Measurements from ENCODE around the gene MIOS. TPM values are rescaled to one million over a fixed set of nuclear protein-coding genes. Genes with fewer than 3 reads are reported as not detected.

The MIOS gene
- total RNA-seq, 2 experiments from 2014 or later, result 41.7 to 45.7 TPM

GRCh38 chr7:7620236-7620635, 53.6 kb downstream of the MIOS start:
- H3K36me3 Mint-ChIP-seq (ENCODE audit: low read depth), result no peaks in the 10 kb centered on the region
- CTCF ChIA-PET, result no interaction called here
- no peak for DNase-seq
- peaks cover 3% of the 10 kb centered on the region for H3K4me1 Mint-ChIP-seq
- no peak for ATAC-seq
- no peaks in the 10 kb centered on the region for H3K9me3 Mint-ChIP-seq (ENCODE audit: low read depth)
- H3K27me3 Mint-ChIP-seq, result peaks cover 2% of the 10 kb centered on the region
- H3K27ac Mint-ChIP-seq, result no peak overlapping the region
- POLR2A ChIA-PET, result no interaction called here
- no peak overlapping the region for H3K4me3 Mint-ChIP-seq
- intact Hi-C loops (cut with DNase I, micrococcal nuclease), result no loop called here

GRCh38 chr7:7620644-7621210, 54.0 kb downstream of the MIOS start:
- Mint-ChIP-seq H3K27me3 (peaks cover 2% of the 10 kb centered on the region), H3K9me3 (ENCODE audit: low read depth) (no peaks in the 10 kb centered on the region), H3K27ac (no peak overlapping the region), H3K4me1 (peaks cover 3% of the 10 kb centered on the region), H3K4me3 (no peak overlapping the region), H3K36me3 (ENCODE audit: low read depth) (no peaks in the 10 kb centered on the region)
- no peak for ATAC-seq
- intact Hi-C loops (cut with DNase I, micrococcal nuclease), result no loop called here
- ChIA-PET CTCF (interaction anchor here (0.8 kb wide), 1 partner anchor 675 kb away, joined by 3 read pairs; no protein-coding TSS in a partner anchor), POLR2A (no interaction called here)
- no peak for DNase-seq

- intact Hi-C loops (cut with DNase I, micrococcal nuclease), result no loop called here
- CTCF ChIA-PET, result no interaction called here
Measured at GRCh38 chr7:7628476-7628875, 61.8 kb downstream of the MIOS start.

GRCh38 chr7:7630626-7631329, 64.1 kb downstream of the MIOS start:
- POLR2A ChIA-PET, result no interaction called here

More at GRCh38 chr7:7628476-7628875, 61.8 kb downstream of the MIOS start:
- H3K36me3 Mint-ChIP-seq (ENCODE audit: low read depth), result peaks cover 3% of the 10 kb centered on the region
- POLR2A ChIA-PET, result no interaction called here
- no peak overlapping the region for H3K4me3 Mint-ChIP-seq
- peaks cover 2% of the 10 kb centered on the region for H3K27me3 Mint-ChIP-seq
- DNase-seq (no peak), ATAC-seq (no peak)
- peaks cover 2% of the 10 kb centered on the region for H3K4me1 Mint-ChIP-seq
- peaks cover 9% of the 10 kb centered on the region for H3K9me3 Mint-ChIP-seq (ENCODE audit: low read depth)
- H3K27ac Mint-ChIP-seq, result no peak overlapping the region

GRCh38 chr7:7639421-7639820, 72.7 kb downstream of the MIOS start:
- intact Hi-C loops (cut with DNase I, micrococcal nuclease), result no loop called here
- Mint-ChIP-seq H3K36me3 (ENCODE audit: low read depth) (peaks cover 36% of the 10 kb centered on the region), H3K4me3 (peak overlapping the region; percentile 93), H3K27me3 (no peaks in the 10 kb centered on the region), H3K9me3 (ENCODE audit: low read depth) (no peaks in the 10 kb centered on the region), H3K4me1 (peaks cover 35% of the 10 kb centered on the region), H3K27ac (peak overlapping the region; percentile 99)
- ChIA-PET POLR2A (interaction anchor here (0.6 to 0.9 kb wide), 6 partner anchors 32 to 613 kb away, joined by 3 to 5 read pairs (median 4); no protein-coding TSS in a partner anchor), CTCF (interaction anchor here (0.8 to 3.5 kb wide), 7 partner anchors 23 to 578 kb away, joined by 3 to 20 read pairs (median 3); no protein-coding TSS in a partner anchor)
- peak; percentile 27 for DNase-seq
- no peak for ATAC-seq

More at GRCh38 chr7:7630626-7631329, 64.1 kb downstream of the MIOS start:
- H3K27ac Mint-ChIP-seq, result no peak overlapping the region
- H3K9me3 Mint-ChIP-seq (ENCODE audit: low read depth), result peaks cover 9% of the 10 kb centered on the region
- peaks cover 7% of the 10 kb centered on the region for H3K36me3 Mint-ChIP-seq (ENCODE audit: low read depth)
- DNase-seq, result no peak
- peak; percentile 33 for ATAC-seq
- peaks cover 2% of the 10 kb centered on the region for H3K4me1 Mint-ChIP-seq
- intact Hi-C loops (cut with DNase I, micrococcal nuclease), result no loop called here
- H3K27me3 Mint-ChIP-seq, result no peaks in the 10 kb centered on the region
- no peak overlapping the region for H3K4me3 Mint-ChIP-seq
- CTCF ChIA-PET, result interaction anchor here (0.5 to 0.6 kb wide), 2 partner anchors 55 to 228 kb away, joined by 3 read pairs; no protein-coding TSS in a partner anchor

- intact Hi-C loops (cut with DNase I, micrococcal nuclease), result loop anchor here (1.0 to 5.0 kb wide), 14 partner anchors 31 to 908 kb away; partner anchors contain the start of genes C1GALT1 (in 2 of the 2), GLCCI1 (in 2 of the 2), MIOS (in 2 of the 2) and RPA3 (in 1 of the 2)
- H3K4me3 Mint-ChIP-seq, result peak overlapping the region; percentile 93
- no peaks in the 10 kb centered on the region for H3K27me3 Mint-ChIP-seq
- ChIA-PET CTCF (interaction anchor here (0.8 to 3.5 kb wide), 7 partner anchors 23 to 577 kb away, joined by 3 to 20 read pairs (median 3); no protein-coding TSS in a partner anchor), POLR2A (interaction anchor here (0.6 to 1.8 kb wide), 11 partner anchors 15 to 613 kb away, joined by 3 to 7 read pairs (median 4); no protein-coding TSS in a partner anchor)
- H3K27ac Mint-ChIP-seq, result peak overlapping the region; percentile 99
- DNase-seq, result peak; percentile 73
- peaks cover 37% of the 10 kb centered on the region for H3K36me3 Mint-ChIP-seq (ENCODE audit: low read depth)
- ATAC-seq, result peak; percentile 30
- H3K9me3 Mint-ChIP-seq (ENCODE audit: low read depth), result no peaks in the 10 kb centered on the region
- H3K4me1 Mint-ChIP-seq, result peaks cover 38% of the 10 kb centered on the region
Measured at GRCh38 chr7:7639847-7640220, 73.2 kb downstream of the MIOS start.

- ChIA-PET POLR2A (interaction anchor here (0.6 to 1.8 kb wide), 11 partner anchors 14 to 494 kb away, joined by 3 to 7 read pairs (median 4); no protein-coding TSS in a partner anchor), CTCF (interaction anchor here (0.6 to 3.5 kb wide), 12 partner anchors 9 to 1785 kb away, joined by 3 to 20 read pairs (median 3); no protein-coding TSS in a partner anchor)
- ATAC-seq, result peak; percentile 92
- Mint-ChIP-seq H3K4me1 (peaks cover 38% of the 10 kb centered on the region), H3K27ac (peak within 1 kb of the TSS; percentile 99), H3K9me3 (ENCODE audit: low read depth) (no peaks in the 10 kb centered on the region), H3K27me3 (no peaks in the 10 kb centered on the region), H3K4me3 (peak within 1 kb of the TSS; percentile 93), H3K36me3 (ENCODE audit: low read depth) (peaks cover 36% of the 10 kb centered on the region)
- DNase-seq, result peak; percentile 99
- intact Hi-C loops (cut with DNase I, micrococcal nuclease), result loop anchor here (1.0 to 5.0 kb wide), 14 partner anchors 31 to 908 kb away; partner anchors contain the start of genes C1GALT1 (in 2 of the 2), GLCCI1 (in 2 of the 2), MIOS (in 2 of the 2) and RPA3 (in 1 of the 2)
Measured at GRCh38 chr7:7640221-7641128, 73.8 kb downstream of the MIOS start, which contains the start of gene UMAD1. UMAD1 (plus strand) TSS chr7:7640752; CDS start chr7:7673372, 32,620 bp downstream.

GRCh38 chr7:7641129-7641663, 74.5 kb downstream of the MIOS start:
- no peaks in the 10 kb centered on the region for H3K9me3 Mint-ChIP-seq (ENCODE audit: low read depth)
- intact Hi-C loops (cut with DNase I, micrococcal nuclease), result loop anchor here (2.0 to 5.0 kb wide), 6 partner anchors 78 to 909 kb away; partner anchors contain the start of genes GLCCI1 (in 1 of the 2) and RPA3 (in 1 of the 2)
- no peaks in the 10 kb centered on the region for H3K27me3 Mint-ChIP-seq
- ChIA-PET POLR2A (interaction anchor here (0.7 to 1.8 kb wide), 5 partner anchors 39 to 493 kb away, joined by 3 to 6 read pairs (median 5); no protein-coding TSS in a partner anchor), CTCF (interaction anchor here (0.6 to 3.5 kb wide), 10 partner anchors 11 to 1786 kb away, joined by 3 to 20 read pairs (median 3); no protein-coding TSS in a partner anchor)
- H3K36me3 Mint-ChIP-seq (ENCODE audit: low read depth), result peaks cover 37% of the 10 kb centered on the region
- DNase-seq, result no peak
- peak overlapping the region; percentile 99 for H3K27ac Mint-ChIP-seq
- H3K4me3 Mint-ChIP-seq, result peak overlapping the region; percentile 93
- peaks cover 45% of the 10 kb centered on the region for H3K4me1 Mint-ChIP-seq
- peak; percentile 6 for ATAC-seq

- peaks cover 39% of the 10 kb centered on the region for H3K36me3 Mint-ChIP-seq (ENCODE audit: low read depth)
- DNase-seq (no peak), ATAC-seq (no peak)
- POLR2A ChIA-PET, result interaction anchor here (0.6 kb wide), 1 partner anchor 550 kb away, joined by 5 read pairs; no protein-coding TSS in a partner anchor
- intact Hi-C loops (cut with DNase I, micrococcal nuclease), result loop anchor here (5.0 kb wide), 2 partner anchors 120 to 910 kb away; no protein-coding TSS in a partner anchor
- CTCF ChIA-PET, result interaction anchor here (0.7 to 3.5 kb wide), 4 partner anchors 25 to 324 kb away, joined by 3 to 20 read pairs (median 4); no protein-coding TSS in a partner anchor
- H3K27me3 Mint-ChIP-seq, result no peaks in the 10 kb centered on the region
- no peaks in the 10 kb centered on the region for H3K9me3 Mint-ChIP-seq (ENCODE audit: low read depth)
- H3K4me1 Mint-ChIP-seq, result peaks cover 51% of the 10 kb centered on the region
- peak overlapping the region; percentile 93 for H3K4me3 Mint-ChIP-seq
- peak overlapping the region; percentile 99 for H3K27ac Mint-ChIP-seq
Measured at GRCh38 chr7:7642081-7642480, 75.4 kb downstream of the MIOS start.

GRCh38 chr7:7647495-7648036, 80.9 kb downstream of the MIOS start:
- Mint-ChIP-seq H3K27ac (no peak overlapping the region), H3K27me3 (no peaks in the 10 kb centered on the region), H3K9me3 (ENCODE audit: low read depth) (no peaks in the 10 kb centered on the region), H3K4me1 (peaks cover 55% of the 10 kb centered on the region), H3K4me3 (no peak overlapping the region), H3K36me3 (ENCODE audit: low read depth) (peaks cover 19% of the 10 kb centered on the region)
- ChIA-PET CTCF (interaction anchor here (0.6 kb wide), 1 partner anchor 62 kb away, joined by 3 read pairs; no protein-coding TSS in a partner anchor), POLR2A (no interaction called here)
- intact Hi-C loops (cut with DNase I, micrococcal nuclease), result no loop called here
- DNase-seq (no peak), ATAC-seq (no peak)

All from activated CD4-positive, alpha-beta T cell treated with anti-CD3 and anti-CD28 coated beads for 36 hours (primary cell).